Renal cortex interstitium (tissue), 11 donors: ENCODE results near the gene SLMAP. TPM values are rescaled to one million over a fixed set of nuclear protein-coding genes. Genes with fewer than 3 reads are reported as not detected.

Experiments used
- DNase-seq, 11 donors: peaks; one replicate each; pipeline ENCODE4 v3.0.0-alpha.2; 2013; ENCODE audit warnings: low read depth in 9 of 11, low spot score in 4 of 11; ENCODE audit errors: extremely low read depth in 1 of 11
- polyA plus RNA-seq, 3 donors: library from polyadenylated mRNA; unstranded; fragments of 120-200 nt; gene quantifications; one replicate each; pipeline ENCODE4 v1.2.1, GENCODE V29; 2013; ENCODE audit not compliant: insufficient read length in 3 of 3

The SLMAP gene
- polyA plus RNA-seq, 3 donors = 47.2 to 52.9 (median 48.8) TPM

DNA sequence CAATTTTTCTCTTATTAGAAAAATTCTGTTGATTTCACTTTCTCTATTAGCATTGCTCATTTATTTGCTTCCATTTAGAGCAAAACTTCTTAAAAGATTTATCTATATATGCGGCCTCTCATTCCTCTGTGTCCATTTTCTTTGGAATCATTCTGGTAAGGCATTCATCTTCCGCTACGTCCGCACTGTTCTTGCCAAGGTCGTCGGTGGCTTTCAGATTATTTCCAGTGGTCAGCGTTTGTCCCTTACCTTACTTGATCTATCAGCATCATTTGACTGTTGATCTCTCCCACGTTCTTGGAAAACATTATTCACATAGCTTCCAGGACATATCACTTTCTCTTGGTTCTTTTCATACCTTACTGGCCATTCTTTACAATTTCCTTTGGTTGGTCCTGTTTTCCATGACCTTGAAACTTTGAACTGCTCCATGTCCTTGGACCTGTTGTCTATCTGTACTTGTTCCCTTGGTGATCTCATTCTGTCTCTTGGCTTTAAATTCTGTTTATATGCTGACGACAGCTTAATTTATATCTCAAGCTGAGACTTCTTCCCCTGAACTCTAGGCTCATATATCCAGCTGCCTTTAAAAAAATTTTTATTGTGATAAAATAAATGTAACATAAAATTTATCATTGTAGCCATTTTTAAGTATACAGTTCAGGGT is 54.5 kb downstream of the SLMAP start:
- peak in 5 of 11 donors; percentile 12 to 34 (median 21) for DNase-seq

DNA sequence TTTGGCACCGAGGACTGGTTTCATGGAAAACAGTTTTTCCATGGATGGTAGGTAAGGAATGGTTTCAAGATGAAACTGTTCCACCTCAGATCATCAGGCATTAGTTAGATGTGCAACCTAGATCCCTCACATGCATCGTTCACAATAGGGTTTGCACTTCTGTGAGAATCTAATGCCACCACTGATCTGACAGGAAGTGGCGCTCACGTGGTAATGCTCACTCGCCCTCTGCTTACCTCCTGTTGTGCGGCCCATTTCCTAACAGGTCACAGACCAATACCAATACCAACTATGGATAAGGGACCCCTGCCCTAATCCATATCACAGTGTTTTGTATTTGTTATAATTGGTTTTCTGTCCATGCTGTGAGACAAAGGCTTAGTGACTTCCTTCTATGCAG is 58.9 kb downstream of the SLMAP start:
- no peak for DNase-seq

DNA sequence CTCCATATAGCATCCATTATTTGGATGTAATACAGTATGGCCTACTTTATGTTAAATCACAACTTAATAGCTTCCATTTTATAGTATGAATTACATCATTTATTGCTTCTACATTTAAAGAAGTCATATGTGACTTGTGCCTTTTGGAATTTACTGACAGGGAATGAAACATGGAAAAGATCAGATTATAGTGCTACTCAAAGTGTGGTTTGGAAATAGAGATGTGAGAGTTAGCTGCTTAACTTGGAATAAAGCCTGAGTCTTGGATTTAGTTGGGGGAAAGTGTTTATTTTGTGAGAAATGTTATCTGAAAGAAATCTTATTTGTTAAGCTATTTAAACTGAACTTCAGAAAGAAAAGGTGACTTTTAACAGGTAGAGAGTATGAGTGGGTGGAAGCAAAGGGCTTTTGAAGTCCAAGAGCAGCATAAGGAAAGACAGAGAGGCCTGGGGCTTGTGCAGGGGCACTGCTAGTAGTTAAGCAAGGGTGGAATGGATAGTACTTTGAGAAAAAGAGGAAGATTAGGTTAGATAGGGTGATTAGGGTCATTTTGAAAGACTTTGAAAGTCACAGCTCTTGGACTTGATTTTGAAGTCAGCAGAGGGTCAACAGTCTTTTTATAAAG is 60.5 kb downstream of the SLMAP start:
- no peak for DNase-seq

DNA sequence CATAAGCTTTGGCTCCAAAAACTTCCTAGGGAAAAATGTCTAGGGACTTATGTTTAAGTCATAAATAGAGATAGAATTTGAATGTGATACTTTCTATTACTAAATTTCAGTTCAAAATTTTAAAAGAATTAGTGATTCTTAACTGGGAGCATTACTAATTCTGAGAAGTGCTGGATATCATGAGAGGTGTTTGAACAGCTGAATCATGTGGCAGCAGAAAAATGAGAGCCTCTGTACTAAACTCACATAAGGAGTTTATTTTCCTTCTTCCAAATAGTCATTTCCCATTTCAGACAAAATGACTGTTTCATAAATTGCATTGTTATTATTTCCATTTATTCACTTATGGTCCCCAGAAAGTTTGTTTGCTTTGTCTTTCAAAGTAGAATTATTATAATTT is 62.7 kb downstream of the SLMAP start:
- no peak for DNase-seq

DNA sequence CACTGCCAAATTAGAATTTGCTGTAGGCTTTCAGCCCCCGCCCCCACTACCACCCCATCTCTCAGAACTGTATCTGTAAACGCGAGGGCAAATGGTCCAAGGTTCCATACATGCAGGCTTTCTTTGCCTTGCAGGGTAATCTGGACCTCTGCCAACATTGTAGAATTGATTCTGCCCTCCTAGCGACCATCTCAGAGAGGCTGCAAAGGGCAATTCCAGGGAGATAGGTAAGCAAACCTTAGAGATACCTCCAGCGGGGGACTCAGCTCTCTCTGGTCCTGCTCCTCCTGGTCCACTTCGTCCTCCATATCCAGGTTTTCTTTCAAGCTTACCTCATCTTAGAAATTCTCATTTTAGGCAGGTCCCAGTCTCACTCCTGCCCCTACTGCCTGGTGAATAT is 64.4 kb downstream of the SLMAP start:
- no peak for DNase-seq

DNA sequence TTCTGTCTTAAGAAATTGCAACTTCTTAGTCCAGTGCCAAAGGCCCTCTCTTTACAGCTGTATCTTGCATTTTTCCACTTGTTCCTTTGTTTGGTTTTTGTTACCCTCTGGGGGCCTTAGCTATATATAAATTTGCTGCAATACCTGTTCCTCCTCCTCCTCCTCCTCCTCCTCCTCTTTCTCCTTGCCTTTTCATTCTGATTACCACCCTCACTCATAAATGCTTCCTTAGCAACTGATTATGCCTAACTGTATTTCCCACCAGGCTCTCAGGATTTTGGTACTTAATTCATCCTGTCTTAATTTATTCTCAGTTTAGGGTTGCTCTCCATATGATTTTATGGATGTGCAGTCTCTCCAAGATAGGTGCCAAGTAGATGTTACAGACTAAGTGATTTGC is 65.7 kb downstream of the SLMAP start:
- no peak for DNase-seq

DNA sequence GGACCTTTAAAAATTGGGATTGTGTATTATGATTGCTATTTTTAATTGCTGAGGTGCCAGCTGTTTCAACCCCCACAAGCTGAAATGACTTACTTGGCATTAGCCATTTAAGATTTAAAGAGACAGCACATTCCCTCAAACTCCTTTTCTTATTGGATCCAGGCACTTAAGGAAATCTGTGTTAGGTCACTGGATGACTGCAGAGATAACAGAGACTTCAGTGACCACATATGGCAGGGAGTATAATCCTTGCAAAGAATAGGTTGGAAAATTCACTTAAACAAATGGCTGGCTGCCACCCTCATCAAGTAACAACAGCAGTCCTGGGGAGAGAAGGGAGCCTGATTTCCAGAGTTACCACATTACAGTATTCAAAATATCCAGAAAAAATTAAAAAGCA is 66.6 kb downstream of the SLMAP start:
- DNase-seq = no peak

DNA sequence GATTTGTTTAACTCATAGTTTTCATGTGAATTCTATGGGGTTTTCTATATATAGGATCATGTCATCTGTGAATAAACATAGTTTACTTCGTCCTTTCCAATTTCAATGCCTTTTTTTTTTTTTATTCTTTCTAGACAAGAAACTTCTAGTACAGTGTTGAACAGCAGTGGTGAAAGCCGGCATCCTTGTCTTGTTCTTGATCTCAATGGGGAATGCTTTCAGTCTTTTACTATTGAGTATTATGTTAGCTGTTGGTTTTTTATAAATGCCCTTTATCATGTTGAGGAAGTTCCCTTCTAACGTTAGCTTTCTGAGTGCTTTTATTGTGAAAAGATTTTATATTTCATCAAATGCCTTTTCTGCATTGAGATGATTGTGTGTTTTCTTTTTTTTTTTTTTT is 69.0 kb downstream of the SLMAP start:
- DNase-seq = no peak

DNA sequence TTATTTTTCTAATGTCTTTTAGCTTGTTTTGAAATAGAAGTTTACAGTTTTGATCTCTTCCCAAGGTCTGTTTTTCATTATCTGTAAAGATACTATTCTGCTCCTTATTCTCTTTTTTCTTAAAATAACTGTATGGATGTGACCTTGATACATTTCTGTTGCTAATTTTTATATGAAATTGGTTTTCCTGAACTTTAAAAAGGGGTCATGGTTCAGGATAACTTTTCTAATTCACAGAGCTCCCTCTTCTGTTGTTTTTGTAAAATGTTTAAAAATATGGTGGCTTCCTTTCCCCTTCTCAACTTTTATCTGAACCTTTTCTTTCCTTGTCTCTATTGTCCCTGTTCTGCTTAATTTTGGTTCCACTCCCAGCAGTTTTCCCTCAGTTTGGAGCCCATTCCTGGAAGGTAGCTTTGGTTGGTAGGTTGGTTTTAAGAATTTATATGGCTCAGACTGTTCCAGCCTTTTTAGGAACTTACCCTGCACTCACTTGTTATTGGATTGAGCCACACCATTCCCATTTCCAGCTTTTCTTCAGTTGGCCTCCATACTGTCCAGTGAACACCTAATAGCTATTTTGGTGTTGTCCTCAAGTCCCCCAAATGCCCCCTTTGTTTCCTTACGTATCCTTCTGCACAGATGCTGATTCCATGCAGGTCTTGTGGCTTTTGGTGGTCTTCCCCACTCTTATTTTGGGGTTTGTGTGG is 70.3 kb downstream of the SLMAP start:
- no peak for DNase-seq

DNA sequence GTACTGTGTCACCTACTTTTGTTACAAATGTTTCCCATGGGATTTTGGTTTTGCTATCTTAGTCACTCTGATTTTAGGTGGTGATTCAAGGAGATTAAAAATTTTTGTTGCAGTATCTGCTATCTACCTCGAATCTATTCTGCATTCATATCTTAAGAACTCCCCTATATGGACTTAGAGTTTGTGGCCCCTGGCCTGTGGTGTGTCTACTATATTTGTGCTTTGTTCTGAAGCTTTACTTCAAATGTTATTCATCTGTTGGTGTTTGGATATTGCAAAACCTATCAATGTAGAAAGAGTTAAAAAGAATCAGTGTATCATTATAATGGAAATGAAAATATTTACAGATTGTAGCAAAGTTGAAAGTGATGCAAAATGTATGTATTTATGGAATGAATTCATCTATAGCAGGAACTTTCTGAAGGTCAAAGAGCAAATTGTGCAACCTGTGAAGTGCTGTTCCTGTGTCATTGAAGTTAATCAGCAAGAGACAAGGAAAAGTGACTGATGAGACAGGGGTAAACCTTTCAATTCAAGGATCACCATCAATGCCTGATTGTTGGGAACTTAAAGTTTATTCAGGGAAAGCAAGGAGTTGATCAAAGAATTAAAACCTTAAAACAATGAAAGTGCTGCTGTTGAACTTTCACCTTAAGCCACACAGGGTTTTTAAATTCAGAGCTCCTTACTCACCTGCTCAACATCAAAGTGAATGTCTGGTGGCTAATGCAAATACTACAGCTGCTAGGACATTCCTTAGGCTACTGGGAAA is 71.0 kb downstream of the SLMAP start:
- DNase-seq = no peak

DNA sequence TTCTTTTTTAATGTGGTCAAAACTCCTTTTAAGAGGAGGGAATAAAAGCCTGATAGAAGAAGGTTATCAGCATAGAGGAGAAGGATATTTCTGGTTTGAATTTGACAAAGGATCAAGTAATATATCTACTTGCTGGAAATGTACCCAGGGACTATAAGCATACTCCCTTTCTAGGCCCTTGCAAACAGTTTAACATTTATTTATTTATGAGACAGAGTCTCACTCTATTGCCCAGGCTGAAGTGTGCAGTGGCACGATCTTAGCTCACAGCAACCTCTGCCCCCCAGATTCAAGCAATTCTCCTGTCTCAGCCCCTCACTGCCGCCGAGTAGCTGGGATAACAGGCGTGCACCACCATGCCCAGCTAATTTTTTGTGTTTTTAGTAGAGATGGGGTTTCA is 71.6 kb downstream of the SLMAP start:
- DNase-seq = no peak

DNA sequence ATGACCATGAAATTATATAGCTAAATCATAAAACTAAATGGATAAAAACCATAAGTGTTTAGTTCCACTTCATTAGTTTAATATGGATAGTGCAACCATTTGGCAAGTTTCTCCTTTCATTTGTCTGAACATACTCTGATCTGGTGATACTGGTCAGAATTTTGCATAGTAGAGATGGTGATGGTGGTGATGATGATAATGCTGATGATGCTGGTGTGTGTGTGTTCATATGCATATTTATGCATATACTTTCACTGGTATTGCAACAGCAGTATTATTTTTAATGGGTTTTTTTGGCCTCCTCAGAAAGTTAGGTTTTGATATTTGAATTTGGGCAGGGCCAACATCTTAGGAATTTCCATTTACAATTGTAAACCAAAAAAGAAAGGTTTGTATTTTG is 76.4 kb downstream of the SLMAP start:
- DNase-seq = no peak

DNA sequence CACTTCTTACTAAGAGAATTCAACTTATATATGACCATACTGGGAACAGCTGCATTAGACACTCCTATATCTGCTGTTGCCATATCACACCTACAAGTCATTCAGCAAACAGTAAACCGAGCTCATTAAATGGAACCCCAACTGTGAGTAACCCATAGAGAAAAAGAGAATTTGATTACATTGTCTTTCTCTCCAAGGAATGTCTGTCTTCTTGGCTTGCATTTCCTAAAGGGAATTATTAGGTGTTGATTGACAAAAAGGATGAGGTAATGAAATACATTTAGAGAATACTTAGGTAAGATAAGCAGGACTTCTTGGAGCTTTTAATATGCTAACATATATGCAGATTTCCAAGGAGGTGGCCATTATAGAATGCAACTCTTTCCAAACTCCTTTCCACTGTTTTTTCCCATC is 76.8 kb downstream of the SLMAP start:
- DNase-seq = no peak

DNA sequence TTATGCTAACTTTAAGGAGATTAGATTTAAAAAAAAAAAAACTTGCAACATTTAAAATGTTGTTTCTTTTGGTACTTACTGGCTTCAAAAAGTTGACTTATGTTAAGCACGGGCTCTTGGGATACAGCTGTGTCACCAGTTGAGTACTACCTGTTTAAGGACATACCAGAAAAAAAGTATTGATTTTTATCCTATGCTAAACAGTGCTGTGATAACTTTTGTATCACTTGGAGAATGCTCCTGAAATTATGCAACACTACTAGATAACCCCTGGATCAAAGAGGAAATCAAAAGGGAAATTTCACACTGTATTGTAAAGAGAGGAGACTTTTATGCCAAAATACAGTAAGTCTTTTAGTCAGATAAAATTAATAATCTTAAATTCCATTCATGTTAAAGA is 77.7 kb downstream of the SLMAP start:
- DNase-seq = no peak

DNA sequence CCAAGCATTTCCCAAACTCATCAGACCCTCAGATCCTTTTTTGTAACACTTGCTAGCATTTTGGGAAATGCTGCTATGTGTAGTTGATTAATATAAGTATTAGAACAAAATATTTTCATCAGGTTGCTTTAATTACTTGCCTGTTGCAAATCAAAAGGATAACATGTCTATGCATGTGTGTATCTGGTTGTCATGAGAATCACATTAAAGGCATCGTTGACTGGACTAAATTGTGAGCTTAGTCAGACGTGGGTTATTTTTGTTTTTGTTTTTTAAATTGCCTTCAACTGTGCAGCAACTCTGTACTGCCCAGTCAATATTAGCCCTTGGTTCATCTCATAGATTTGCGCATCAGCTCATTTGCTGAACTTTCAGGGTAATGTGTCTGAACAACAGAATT is 81.6 kb downstream of the SLMAP start:
- DNase-seq = no peak

DNA sequence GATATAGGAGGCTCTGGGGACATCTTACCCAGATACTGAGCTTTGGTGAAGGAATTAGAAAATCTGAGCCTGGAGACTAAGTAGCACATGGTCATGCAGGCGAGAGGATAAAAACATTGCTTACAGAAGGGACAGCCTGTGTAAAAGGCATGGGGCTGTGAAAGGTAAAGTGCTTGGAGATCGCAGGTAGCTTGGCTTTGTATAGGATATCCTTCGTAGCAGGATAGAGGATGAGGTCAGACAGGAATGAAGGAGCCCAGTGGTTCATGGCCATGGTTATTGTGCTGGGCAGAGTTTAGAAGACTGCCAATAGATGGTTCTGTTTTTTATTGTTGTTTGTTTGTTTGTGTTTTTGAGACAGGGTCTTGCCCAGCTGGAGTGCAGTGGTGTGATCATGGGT is 82.5 kb downstream of the SLMAP start:
- no peak for DNase-seq

DNA sequence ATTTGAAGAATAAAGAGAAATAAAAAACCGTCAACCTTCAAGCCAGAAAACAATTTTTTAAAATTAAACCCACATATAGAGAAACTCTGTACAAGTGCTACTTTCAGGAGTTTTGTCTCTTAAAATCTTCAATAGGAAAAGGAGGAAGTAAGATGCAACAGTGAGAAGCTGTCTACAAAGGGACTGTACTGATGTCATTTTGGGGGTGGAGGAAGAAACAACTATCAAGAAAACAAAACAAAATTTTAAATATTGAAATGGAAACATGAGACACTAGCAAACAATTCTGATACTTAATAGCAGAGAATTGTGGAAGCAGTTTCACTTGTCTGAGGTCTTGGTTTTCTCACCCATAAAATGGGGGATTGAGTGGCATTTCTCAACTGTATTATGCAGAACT is 84.4 kb downstream of the SLMAP start:
- DNase-seq = no peak

DNA sequence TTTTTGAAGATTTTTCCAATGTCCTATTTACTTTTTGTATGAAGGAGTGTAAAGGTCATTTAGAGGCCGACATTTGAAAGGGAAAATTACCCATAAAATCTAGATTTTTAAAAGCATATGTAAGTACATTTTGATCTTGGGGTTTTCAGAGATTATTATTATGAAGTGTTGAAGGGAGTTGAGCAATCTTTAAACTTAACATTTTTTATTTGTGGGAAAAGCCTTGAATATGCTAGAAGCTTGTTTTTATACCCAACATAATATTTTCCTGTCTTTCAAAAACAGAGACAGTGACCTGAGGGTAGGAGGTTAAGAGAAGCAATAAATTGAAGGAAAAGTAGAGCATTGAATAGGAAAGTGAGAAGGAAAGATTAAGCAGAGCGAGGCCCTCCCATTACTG is 85.7 kb downstream of the SLMAP start:
- DNase-seq = no peak

DNA sequence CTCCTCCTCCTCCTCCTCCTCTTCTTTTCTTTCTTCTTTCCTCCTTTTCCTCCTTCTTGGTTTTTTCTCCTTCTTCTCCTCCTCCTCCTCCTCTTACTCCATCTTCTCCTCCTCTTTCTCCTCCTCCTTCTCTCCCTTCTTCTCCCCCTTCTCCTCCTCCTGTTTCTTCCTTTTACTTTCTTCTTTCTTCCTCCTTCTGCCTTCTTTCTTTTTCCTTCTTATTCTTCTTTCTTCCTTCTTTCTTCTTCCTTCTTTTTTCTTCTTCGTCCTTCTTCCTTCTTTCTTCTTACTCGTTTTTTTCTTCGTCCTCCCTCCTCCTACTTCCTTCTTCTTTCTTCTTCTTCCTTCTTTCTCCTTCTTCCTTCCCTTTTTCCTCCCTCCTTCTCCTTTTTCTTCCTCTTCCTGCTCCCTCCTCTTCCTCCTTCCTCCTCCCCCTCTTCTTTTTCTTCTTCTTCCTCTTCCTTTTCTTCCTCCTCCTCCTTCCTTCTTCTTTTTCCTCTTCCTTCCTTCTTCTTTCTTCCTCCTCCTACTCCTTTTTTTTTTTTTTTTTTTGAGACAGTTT is 92.1 kb downstream of the SLMAP start:
- DNase-seq = no peak

DNA sequence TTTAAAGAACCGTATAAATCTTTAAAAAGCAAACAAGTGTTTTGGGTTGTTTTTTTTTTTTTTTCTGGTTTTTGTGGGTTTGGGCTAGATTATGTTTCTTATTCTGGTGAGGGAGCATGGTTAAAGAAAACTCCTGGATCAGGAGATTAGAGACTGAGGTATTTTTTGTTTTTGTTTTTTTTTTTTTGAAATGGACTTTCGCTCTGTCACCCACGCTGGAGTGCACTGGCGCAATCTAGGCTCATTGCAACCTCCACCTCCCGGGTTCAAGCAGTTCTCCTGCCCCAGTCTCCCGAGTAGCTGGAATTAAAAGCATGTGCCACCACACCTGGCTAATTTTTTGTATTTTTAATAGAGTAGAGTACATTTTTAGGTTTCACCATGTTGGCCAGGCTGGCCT is 95.2 kb downstream of the SLMAP start:
- DNase-seq = no peak
